ENCODE data around the gene TM9SF1. TPM values are rescaled to one million over a fixed set of nuclear protein-coding genes. Genes with fewer than 3 reads are reported as not detected.

TM9SF1 gene
- total RNA-seq, 1 donor from 2014 or later = 37.3 TPM

DNA sequence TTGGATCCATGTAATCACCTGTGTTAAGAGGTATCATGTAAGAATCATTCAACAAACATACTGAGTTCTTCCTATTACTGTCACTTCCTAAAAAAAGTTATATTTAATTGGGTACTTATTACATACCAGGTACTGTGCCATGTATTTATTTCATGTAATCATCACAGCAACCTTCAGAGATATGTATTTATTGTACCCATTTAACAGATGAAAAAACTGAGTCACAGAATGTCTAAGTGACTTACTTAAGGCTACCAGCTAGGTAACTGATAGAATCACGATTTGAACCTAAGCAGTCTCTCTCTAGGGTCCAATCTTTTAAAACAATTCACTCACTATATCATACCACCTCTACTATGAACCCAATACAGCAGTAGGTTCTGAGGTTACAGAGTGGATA is 50.8 kb downstream of the TM9SF1 start:
- DNase-seq (ENCODE audit: extremely low spot score in 2 of 2) = no peak
- H3K27ac ChIP-seq = peak overlapping the region; percentile 87
- intact Hi-C loops (cut with DNase I) = no loop called here

DNA sequence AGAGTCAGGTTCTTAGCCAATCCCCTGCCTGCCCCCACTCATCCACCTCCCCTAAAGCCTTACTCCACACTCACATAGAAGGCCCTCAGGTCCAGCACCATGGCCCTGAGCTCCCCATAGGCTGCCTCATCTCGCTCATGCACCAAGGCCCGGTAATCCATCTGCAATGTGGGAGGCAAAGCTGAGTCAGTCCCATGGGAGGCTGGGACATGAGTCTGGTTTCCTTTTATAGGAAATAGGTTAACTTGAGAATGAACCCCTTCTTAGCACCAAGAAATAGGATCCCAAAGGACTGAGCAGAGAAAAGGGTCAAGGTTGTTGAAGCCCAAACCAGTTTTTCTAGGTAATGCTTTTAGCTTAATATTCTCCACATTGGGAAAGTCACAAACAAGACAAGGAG is 51.7 kb downstream of the TM9SF1 start:
- no peak for TF ChIP-seq POLR2A (IDR thresholded peaks at IDR 0.05)
- TF ChIP-seq POLR2AphosphoS5 (IDR thresholded peaks at IDR 0.05; ENCODE audit: insufficient read depth in 1 of 2, low read depth in 1 of 2) = no peak
- TF ChIP-seq, protein P1, sequence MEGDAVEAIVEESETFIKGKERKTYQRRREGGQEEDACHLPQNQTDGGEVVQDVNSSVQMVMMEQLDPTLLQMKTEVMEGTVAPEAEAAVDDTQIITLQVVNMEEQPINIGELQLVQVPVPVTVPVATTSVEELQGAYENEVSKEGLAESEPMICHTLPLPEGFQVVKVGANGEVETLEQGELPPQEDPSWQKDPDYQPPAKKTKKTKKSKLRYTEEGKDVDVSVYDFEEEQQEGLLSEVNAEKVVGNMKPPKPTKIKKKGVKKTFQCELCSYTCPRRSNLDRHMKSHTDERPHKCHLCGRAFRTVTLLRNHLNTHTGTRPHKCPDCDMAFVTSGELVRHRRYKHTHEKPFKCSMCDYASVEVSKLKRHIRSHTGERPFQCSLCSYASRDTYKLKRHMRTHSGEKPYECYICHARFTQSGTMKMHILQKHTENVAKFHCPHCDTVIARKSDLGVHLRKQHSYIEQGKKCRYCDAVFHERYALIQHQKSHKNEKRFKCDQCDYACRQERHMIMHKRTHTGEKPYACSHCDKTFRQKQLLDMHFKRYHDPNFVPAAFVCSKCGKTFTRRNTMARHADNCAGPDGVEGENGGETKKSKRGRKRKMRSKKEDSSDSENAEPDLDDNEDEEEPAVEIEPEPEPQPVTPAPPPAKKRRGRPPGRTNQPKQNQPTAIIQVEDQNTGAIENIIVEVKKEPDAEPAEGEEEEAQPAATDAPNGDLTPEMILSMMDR (IDR thresholded peaks at IDR 0.05) = no peak
- Histone ChIP-seq H3K4me3 (no peak overlapping the region), H3K27me3 (no peaks in the 10 kb centered on the region), H3K36me3 (peaks cover 0 to 10% of the 10 kb centered on the region in 2 donors), H3K9me3 (no peaks in the 10 kb centered on the region), H3K27ac (no peak overlapping the region), H3K4me1 (peaks cover 55% of the 10 kb centered on the region)
- intact Hi-C loops (cut with DNase I) = no loop called here
- no peak for DNase-seq (ENCODE audit: extremely low spot score in 2 of 2)

More for the DNA sequence above, 50.8 kb downstream of the TM9SF1 start:
- TF ChIP-seq, protein P1 (IDR thresholded peaks at IDR 0.05) = no peak
- TF ChIP-seq POLR2A (IDR thresholded peaks at IDR 0.05) (no peak), POLR2AphosphoS5 (IDR thresholded peaks at IDR 0.05; ENCODE audit: insufficient read depth in 1 of 2, low read depth in 1 of 2) (no peak)
- Histone ChIP-seq H3K4me3 (no peak overlapping the region), H3K9me3 (no peaks in the 10 kb centered on the region), H3K27me3 (no peaks in the 10 kb centered on the region), H3K4me1 (peaks cover 55% of the 10 kb centered on the region), H3K36me3 (peaks cover 0 to 8% of the 10 kb centered on the region in 2 donors)

DNA sequence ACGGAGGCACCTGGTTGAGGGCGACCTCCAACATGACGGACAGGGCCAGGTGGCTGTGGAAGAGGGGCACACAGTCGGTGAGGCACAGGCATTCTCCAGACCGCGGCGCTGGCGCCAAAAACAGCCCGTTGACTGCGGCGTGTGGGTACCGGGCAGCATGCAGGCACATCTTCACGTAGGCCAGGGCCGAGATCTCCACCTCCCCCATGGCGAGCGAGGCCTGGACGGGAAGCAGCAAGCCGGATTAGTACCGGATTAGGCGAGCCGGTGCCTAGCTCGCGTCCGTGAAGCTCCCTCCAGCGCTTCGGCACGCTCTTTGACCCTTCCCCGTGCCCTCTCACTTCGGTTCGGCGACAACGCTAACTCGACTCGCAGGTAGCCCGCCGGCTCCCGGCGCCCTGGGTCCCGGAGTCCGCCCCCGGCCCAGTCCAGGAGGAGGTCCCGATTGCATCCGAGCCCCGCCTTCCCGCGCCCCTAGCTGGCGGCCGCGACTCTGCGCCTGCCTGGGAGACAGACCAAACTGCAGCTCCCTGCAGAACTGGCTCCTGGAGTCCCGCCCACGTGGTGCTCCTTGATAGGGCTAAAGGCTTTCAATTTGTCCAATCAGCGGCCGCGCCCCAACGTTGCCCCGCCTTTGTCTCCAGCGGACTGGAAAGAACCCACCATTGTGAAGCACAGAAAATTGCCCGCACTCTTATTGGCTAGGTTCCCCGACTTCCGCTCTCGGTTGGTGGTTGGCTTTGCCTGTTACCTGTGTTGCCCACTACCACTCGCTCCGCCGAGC is 54.0 kb downstream of the TM9SF1 start, which contains the start of gene EMC9:
Gene EMC9 (minus strand): TSS at position 495 of the 784 bp plus-strand sequence. CDS start 287 bp downstream, at position 208.
- H3K27ac ChIP-seq = peak within 1 kb of the TSS; percentile 84
- intact Hi-C loops (cut with DNase I) = loop anchor here (2.0 kb wide), 1 partner anchor 26 kb away; the partner anchor contains the start of genes DCAF11 and NRL
- H3K36me3 ChIP-seq = peaks cover 0 to 22% of the 10 kb centered on the region in 2 donors
- H3K27me3 ChIP-seq = no peaks in the 10 kb centered on the region
- peak within 1 kb of the TSS; percentile 68 to 94 for H3K4me3 ChIP-seq
- peaks cover 63% of the 10 kb centered on the region for H3K4me1 ChIP-seq
- DNase-seq (ENCODE audit: extremely low spot score in 2 of 2) = peak; percentile 99 to 100
- no peaks in the 10 kb centered on the region for H3K9me3 ChIP-seq
- TF ChIP-seq, protein P1 (IDR thresholded peaks at IDR 0.05) = peak in 1 of 3 experiments; percentile 52
- TF ChIP-seq POLR2AphosphoS5 (IDR thresholded peaks at IDR 0.05; ENCODE audit: insufficient read depth in 1 of 2, low read depth in 1 of 2) (peak; percentile 94 to 96), POLR2A (IDR thresholded peaks at IDR 0.05) (peak in 1 of 2 donors; percentile 73)

DNA sequence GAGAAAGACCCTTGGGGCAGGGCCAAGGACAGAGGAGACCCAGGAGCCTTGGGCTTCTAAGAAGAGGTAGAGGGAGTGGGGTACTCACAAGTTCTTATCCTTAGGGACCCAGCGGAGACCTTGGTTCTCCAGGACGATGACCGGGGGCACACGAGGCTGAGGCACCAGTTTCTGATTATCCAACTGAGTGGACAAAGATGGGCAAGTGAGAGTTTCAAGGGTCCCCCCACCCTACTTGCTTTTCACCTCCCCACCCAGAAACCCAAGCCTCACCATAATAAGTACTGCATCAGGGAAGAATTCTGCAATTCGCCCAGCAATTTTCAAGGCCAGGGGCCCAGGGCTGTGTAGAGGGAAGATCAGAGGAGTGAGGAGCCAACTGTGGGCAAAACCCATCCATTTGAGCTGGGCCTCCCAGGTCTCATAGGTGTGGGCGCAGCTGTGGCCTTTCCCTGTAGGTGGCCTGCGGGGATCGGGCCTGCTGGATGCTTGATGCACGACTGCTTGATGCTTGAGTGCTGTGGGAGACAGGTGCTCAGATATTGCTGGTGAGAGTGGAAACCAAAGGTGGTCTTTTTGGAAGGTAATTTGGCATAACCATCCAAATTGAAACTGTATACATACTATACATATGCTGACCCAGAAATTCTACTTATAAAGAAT is 55.8 kb downstream of the TM9SF1 start:
- H3K27ac ChIP-seq = no peak overlapping the region

More for the DNA sequence above, 55.8 kb downstream of the TM9SF1 start:
- intact Hi-C loops (cut with DNase I) = no loop called here
- Histone ChIP-seq H3K4me3 (no peak overlapping the region), H3K4me1 (peaks cover 52% of the 10 kb centered on the region), H3K36me3 (peaks cover 0 to 22% of the 10 kb centered on the region in 2 donors), H3K27me3 (no peaks in the 10 kb centered on the region), H3K9me3 (no peaks in the 10 kb centered on the region)
- no peak for TF ChIP-seq POLR2A (IDR thresholded peaks at IDR 0.05)
- TF ChIP-seq, protein P1 (IDR thresholded peaks at IDR 0.05) = no peak
- no peak for TF ChIP-seq POLR2AphosphoS5 (IDR thresholded peaks at IDR 0.05; ENCODE audit: insufficient read depth in 1 of 2, low read depth in 1 of 2)
- no peak for DNase-seq (ENCODE audit: extremely low spot score in 2 of 2)

Small RNAs within 50 kb of the gene (microRNA-seq; reads per million reads assigned to microRNA genes)
- not detected for gene MIR7703 (ENCODE audit: borderline number of aligned reads, borderline replicate concordance)

Small RNAs within 50 kb of the gene (small RNA-seq; reads per million reads assigned to genes)
- gene AL136295.4 (not detected), gene CHMP4A (not detected), gene IPO4 (not detected), gene IRF9 (not detected), gene MDP1 (not detected), gene RNA5SP383 (0.52 reads per million)

Other genes starting within 250 kb of the TM9SF1 start
- 21.4 TPM for gene DHRS4, start 241.7 kb downstream of the TM9SF1 start, total RNA-seq
- 16.7 TPM for gene DHRS4L2, start 206.5 kb downstream of the TM9SF1 start, total RNA-seq
- 1.2 TPM for gene CARMIL3, start 143.4 kb downstream of the TM9SF1 start, total RNA-seq
- gene CPNE6, start 123.9 kb downstream of the TM9SF1 start, total RNA-seq = not detected
- gene PCK2, start 101.1 kb downstream of the TM9SF1 start, total RNA-seq = 18.7 TPM
- 75.6 TPM for gene DCAF11, start 80.7 kb downstream of the TM9SF1 start, total RNA-seq
- 1.2 TPM for gene NRL, start 80.5 kb downstream of the TM9SF1 start, total RNA-seq
- gene FITM1, start 64.8 kb downstream of the TM9SF1 start, total RNA-seq = not detected
- 118 TPM for gene PSME1, start 59.2 kb downstream of the TM9SF1 start, total RNA-seq
- 23.8 TPM for gene EMC9, start 53.9 kb downstream of the TM9SF1 start, total RNA-seq
- gene PSME2, start 48.8 kb downstream of the TM9SF1 start, total RNA-seq = 131 TPM
- 87.9 TPM for gene RNF31, start 47.9 kb downstream of the TM9SF1 start, total RNA-seq
- 55.0 TPM for gene IRF9, start 34.2 kb downstream of the TM9SF1 start, total RNA-seq
- gene REC8, start 23.4 kb downstream of the TM9SF1 start, total RNA-seq = 5.9 TPM
- gene IPO4, start 6.6 kb downstream of the TM9SF1 start, total RNA-seq = 28.5 TPM
- gene TSSK4, start 10.3 kb upstream of the TM9SF1 start, total RNA-seq = 0.74 TPM
- 37.6 TPM for gene CHMP4A, start 18.0 kb upstream of the TM9SF1 start, total RNA-seq
- 32.7 TPM for gene MDP1, start 20.6 kb upstream of the TM9SF1 start, total RNA-seq
- 140 TPM for gene NEDD8, start 36.9 kb upstream of the TM9SF1 start, total RNA-seq
- 35.6 TPM for gene GMPR2, start 37.5 kb upstream of the TM9SF1 start, total RNA-seq
- gene TINF2, start 47.2 kb upstream of the TM9SF1 start, total RNA-seq = 64.1 TPM
- gene TGM1, start 67.7 kb upstream of the TM9SF1 start, total RNA-seq = 269 TPM
- gene RABGGTA, start 76.2 kb upstream of the TM9SF1 start, total RNA-seq = 43.5 TPM
- gene DHRS1, start 104.3 kb upstream of the TM9SF1 start, total RNA-seq = 84.2 TPM
- 13.8 TPM for gene NOP9, start 104.4 kb upstream of the TM9SF1 start, total RNA-seq
- gene CIDEB, start 112.5 kb upstream of the TM9SF1 start, total RNA-seq = 16.0 TPM
- 66.5 TPM for gene LTB4R2, start 114.7 kb upstream of the TM9SF1 start, total RNA-seq
- 35.1 TPM for gene LTB4R, start 116.1 kb upstream of the TM9SF1 start, total RNA-seq
- 32.7 TPM for gene ADCY4, start 139.6 kb upstream of the TM9SF1 start, total RNA-seq
- gene RIPK3, start 144.6 kb upstream of the TM9SF1 start, total RNA-seq = 10.1 TPM
- 47.9 TPM for gene NFATC4, start 172.7 kb upstream of the TM9SF1 start, total RNA-seq
- gene NYNRIN, start 203.6 kb upstream of the TM9SF1 start, total RNA-seq = 14.7 TPM
- 1.7 TPM for gene CBLN3, start 234.2 kb upstream of the TM9SF1 start, total RNA-seq
- gene KHNYN, start 234.5 kb upstream of the TM9SF1 start, total RNA-seq = 41.7 TPM
- 43.2 TPM for gene SDR39U1, start 247.3 kb upstream of the TM9SF1 start, total RNA-seq